ENCODE results near the gene GRM4.
A peak's percentile ranks its signal among the peaks of the same experiment; 100 is the strongest.

GRM4 gene

GRCh38 chr6:34055223-34055933 is 90.5 kb downstream of the GRM4 start:
- TF ChIP-seq GATA2 (IDR thresholded peaks at IDR 0.05; ENCODE audit: low read depth, low read length) (no peak), GATA3 (IDR thresholded peaks at IDR 0.05; ENCODE audit: low read depth, low read length) (no peak)

- TF ChIP-seq GATA3 (IDR thresholded peaks at IDR 0.05; ENCODE audit: low read depth, low read length) (no peak), GATA2 (IDR thresholded peaks at IDR 0.05; ENCODE audit: low read depth, low read length) (no peak)
Measured at GRCh38 chr6:34053721-34054120, 92.2 kb downstream of the GRM4 start.

GRCh38 chr6:34052918-34053608 is 92.8 kb downstream of the GRM4 start:
- TF ChIP-seq GATA3 (IDR thresholded peaks at IDR 0.05; ENCODE audit: low read depth, low read length) (no peak), GATA2 (IDR thresholded peaks at IDR 0.05; ENCODE audit: low read depth, low read length) (no peak)

- TF ChIP-seq GATA3 (IDR thresholded peaks at IDR 0.05; ENCODE audit: low read depth, low read length): no peak
- TF ChIP-seq GATA2 (IDR thresholded peaks at IDR 0.05; ENCODE audit: low read depth, low read length): no peak
Measured at GRCh38 chr6:34052071-34052825, 93.6 kb downstream of the GRM4 start.

GRCh38 chr6:34051331-34051919 is 94.5 kb downstream of the GRM4 start:
- TF ChIP-seq GATA2 (IDR thresholded peaks at IDR 0.05; ENCODE audit: low read depth, low read length): no peak; the same call in 1 of the 2 replicates
- TF ChIP-seq GATA3 (IDR thresholded peaks at IDR 0.05; ENCODE audit: low read depth, low read length): no peak

- TF ChIP-seq GATA2 (IDR thresholded peaks at IDR 0.05; ENCODE audit: low read depth, low read length) (no peak), GATA3 (IDR thresholded peaks at IDR 0.05; ENCODE audit: low read depth, low read length) (no peak)
Measured at GRCh38 chr6:34050691-34051090, 95.2 kb downstream of the GRM4 start.

GRCh38 chr6:34049395-34050342 is 96.2 kb downstream of the GRM4 start:
- TF ChIP-seq GATA2 (IDR thresholded peaks at IDR 0.05; ENCODE audit: low read depth, low read length) (no peak), GATA3 (IDR thresholded peaks at IDR 0.05; ENCODE audit: low read depth, low read length) (no peak)

GRCh38 chr6:34047913-34048867 is 97.7 kb downstream of the GRM4 start:
- no peak for TF ChIP-seq GATA3 (IDR thresholded peaks at IDR 0.05; ENCODE audit: low read depth, low read length)

GRCh38 chr6:34046617-34047016 is 99.3 kb downstream of the GRM4 start:
- TF ChIP-seq GATA2 (IDR thresholded peaks at IDR 0.05; ENCODE audit: low read depth, low read length): 0 out of 2 replicates have a peak, but pooled peaks have one; percentile 23
- no peak for TF ChIP-seq GATA3 (IDR thresholded peaks at IDR 0.05; ENCODE audit: low read depth, low read length)

- 0 out of 2 replicates have a peak, but pooled peaks have one; percentile 19 for TF ChIP-seq GATA2 (IDR thresholded peaks at IDR 0.05; ENCODE audit: low read depth, low read length)
- no peak for TF ChIP-seq GATA3 (IDR thresholded peaks at IDR 0.05; ENCODE audit: low read depth, low read length)
Measured at GRCh38 chr6:34045771-34046170, 100.1 kb downstream of the GRM4 start.

- no peak for TF ChIP-seq GATA2 (IDR thresholded peaks at IDR 0.05; ENCODE audit: low read depth, low read length)
- no peak for TF ChIP-seq GATA3 (IDR thresholded peaks at IDR 0.05; ENCODE audit: low read depth, low read length)
Measured at GRCh38 chr6:34044945-34045595, 100.8 kb downstream of the GRM4 start.

- TF ChIP-seq GATA2 (IDR thresholded peaks at IDR 0.05; ENCODE audit: low read depth, low read length) (no peak), GATA3 (IDR thresholded peaks at IDR 0.05; ENCODE audit: low read depth, low read length) (no peak)
Measured at GRCh38 chr6:34043359-34043758, 102.5 kb downstream of the GRM4 start.
